ENCODE results near the gene PNMA6F.
"Not testable (repeated sequence)": the region's sequence is repeated elsewhere in the genome, so short reads cannot be mapped to it uniquely, and the experiment has no call there.

Gene PNMA6F

DNA sequence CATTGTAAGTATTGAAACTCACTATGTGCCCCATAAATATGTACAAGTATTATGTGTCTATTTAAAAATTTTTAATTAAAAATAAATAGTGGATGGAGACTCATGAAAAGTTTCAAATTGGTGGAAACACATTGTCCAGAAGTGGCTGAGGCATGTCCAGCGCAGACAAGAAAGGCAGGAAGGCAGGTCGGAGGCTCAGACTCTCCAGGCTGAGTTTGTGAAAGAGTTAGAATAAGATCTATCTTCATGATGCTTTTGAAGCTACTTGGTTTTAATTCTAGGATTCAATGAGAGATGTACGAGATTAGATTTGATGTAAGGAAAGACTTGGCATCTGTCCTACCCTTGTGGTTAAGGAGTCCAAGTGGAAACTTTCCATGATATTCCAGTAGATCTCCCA lies 19.8 kb downstream of the PNMA6F start:
- no peak for DNase-seq

DNA sequence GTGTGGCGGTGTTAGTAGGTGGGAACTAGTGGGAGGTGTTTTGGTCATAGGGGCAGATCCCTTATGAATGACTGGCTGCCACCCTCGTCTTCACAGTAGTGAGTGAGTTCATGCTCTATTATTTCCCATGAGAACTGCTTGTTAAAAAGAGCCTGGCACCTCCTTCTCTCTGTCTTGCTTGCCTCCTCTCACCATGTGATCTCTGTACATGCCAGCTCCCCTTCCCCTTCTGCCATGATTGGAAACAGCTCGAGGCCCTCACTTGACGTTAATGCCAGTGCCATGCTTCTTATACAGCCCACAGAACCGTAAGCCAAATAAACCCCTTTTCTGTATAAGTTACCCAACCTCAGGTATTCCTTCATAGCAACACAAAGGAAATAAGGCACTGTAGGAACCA lies 21.7 kb downstream of the PNMA6F start:
- DNase-seq = no peak

DNA sequence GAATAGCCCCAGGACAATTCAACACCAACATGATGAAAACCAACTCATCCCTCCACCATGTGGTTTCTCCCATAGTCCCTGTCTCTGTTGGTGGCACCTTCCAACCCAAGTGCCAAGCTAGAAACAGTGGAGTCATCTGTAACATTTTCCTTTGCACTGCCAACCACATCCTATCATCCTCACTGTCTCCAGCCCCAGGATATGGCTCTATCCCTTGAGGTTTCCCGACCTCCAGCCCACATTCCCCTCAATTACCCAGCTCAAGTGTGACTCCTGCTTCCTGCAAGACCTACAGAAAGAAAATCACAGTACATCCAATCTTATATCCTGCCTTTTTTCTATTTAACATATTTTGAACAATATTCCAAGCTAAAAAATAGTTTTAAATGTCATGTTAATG lies 24.2 kb downstream of the PNMA6F start:
- no peak for DNase-seq

DNA sequence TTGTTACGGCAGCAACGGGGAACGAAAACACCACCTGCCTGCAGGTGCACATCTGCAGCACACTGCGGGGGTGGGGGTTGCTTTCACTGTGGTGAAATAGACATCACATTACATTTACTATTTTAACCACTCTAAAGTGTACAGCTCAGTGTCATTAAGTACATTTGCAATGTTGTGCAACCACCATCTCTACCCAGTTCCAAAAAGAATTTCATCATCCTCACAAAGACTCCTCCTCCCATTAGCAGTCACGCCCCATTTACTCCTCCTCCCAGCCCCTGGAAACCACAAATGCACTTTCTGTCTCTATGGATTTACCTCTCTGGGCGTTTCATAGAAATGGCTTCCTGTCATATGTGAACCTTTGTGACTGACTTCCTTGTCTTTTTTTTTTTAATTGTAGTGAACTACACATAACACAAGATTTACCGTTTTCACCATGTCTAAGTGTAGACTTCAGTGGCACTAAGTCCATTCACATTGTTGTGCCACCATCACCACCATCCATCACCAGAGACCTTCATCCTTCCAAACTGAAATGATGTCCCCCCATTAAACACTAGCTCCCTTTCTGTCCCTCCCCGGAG lies 28.0 kb downstream of the PNMA6F start:
- not testable (repeated sequence) for DNase-seq

DNA sequence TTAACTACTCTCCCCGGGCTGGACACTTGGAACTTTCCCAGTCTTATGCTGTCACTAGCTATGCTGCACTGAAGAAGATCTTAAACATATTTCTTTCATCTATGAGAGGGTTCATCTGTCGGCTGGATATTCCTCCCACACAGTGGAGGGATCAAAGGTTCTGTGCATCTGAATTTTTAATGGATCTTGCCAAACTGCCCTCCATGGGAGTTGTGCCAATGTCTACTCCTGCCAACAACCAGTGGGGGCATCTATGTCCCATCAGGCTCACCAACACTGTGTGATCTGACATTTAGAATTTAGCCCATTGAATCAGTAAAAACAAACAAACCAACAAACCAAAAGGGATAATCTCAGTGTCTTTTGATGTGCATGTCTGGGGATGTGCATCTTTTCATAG lies 32.8 kb downstream of the PNMA6F start:
- DNase-seq = not testable (repeated sequence)

DNA sequence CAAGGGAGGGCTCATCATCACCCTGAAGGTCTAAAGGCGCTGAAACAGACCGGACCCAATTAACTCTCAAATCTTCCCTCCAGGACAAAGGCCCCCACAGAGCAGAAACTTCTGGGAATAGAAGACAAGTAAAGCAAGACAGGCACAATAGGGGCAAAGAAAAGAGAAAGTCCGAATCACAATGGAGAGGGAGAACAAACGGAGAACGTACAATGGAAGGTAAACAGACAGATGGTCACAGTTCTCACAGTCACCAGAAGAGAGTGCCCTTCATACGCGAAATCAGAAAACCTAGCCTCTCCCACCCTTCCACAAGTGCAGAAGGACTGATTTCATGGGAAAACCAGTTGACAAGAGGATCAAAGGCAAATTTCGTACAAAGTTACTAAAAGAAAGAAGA lies 35.9 kb downstream of the PNMA6F start:
- DNase-seq = not testable (repeated sequence)

DNA sequence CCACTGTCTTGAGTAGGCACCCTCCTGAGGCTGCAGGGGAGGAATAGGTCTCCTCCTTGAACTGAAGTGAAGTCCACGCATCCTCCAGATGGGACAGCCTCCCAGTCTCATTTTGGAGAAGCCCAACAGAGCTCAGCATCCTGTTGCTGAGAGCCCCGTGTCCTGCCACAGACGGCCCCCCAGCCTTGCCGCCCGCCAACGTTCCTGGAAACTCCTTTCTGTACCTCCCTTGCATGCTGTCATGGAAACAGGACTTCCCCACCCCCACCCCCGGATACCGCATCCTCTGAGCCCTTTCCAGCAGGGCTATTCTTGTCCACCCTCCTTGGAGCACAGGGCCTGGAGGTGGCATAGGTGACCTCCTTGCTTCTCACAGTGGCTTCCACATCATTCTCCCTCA lies 37.6 kb downstream of the PNMA6F start:
- DNase-seq = not testable (repeated sequence)

DNA sequence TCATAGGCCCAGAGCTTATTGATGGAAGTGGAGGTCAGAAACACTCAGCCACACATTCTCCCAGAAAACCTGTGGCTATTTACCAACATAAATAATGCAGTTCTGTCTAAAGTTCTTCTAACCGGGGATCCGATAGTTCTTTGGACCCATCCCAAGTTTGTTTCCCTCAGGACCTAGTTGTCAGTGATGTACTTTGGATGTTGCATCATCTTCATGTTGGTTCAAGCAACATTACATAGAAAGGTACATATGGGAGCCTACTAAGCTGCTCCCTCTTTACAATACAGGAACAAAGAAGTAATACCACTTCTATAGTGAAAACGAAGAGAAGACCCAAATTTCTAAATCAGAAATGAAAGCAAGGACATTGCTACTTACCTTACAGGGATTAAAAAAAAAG lies 39.8 kb downstream of the PNMA6F start:
- DNase-seq = not testable (repeated sequence)

DNA sequence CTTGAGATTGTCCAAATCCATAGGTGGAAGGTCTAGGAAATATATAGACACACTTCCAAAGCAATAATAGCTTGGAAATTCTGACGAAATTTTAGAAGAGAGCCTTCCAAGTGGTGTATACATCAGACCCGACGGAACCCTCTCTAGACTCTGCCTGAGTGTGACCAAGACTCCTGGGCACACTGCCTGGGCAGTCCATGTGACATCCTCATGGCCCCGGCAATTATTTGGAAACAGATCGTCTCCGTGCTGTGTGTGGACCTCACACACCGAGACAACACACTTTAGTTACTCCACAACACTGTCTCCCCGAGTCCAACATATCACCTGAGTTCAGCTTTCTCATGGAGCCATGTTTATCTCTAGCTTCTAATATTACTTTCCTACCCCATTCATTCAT lies 42.3 kb downstream of the PNMA6F start:
- not testable (repeated sequence) for DNase-seq

DNA sequence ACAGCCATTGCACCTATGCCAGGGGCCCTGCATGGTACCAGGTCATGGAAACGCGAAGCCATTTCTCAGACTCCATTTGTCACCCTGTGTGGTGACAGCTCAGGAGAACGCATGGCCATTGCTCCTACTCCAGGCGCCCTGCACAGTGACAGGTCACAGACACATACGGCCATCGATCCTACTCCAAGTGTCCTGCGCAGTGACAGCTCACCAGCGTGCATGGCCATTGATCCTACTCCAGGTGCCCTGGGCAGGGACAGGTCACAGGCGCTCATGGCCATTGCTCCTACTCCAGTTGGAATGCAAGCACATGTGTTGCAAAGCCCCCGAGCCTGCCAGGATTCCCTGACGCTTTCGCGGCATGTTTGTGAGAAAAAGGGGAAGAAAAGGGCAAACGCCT lies 45.5 kb downstream of the PNMA6F start:
- not testable (repeated sequence) for DNase-seq

DNA sequence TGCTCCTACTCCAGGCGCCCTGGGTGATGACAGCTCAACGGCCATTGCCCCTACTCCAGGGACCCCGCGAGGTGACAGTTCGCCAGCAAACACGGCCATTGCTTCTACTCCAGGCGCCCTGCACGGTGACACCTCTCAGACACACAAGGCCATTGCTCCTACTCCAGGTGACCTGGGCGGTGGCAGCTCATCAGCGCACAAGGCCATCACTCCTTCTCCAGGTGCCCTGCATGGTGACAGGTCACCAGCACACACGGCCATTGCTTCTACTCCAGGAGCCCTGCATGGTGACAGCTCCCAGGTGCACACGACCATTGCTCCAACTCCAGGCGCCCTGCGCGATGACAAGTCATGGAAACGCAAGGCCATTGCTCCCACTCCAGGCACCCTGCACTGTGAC lies 46.1 kb downstream of the PNMA6F start:
- not testable (repeated sequence) for DNase-seq

DNA sequence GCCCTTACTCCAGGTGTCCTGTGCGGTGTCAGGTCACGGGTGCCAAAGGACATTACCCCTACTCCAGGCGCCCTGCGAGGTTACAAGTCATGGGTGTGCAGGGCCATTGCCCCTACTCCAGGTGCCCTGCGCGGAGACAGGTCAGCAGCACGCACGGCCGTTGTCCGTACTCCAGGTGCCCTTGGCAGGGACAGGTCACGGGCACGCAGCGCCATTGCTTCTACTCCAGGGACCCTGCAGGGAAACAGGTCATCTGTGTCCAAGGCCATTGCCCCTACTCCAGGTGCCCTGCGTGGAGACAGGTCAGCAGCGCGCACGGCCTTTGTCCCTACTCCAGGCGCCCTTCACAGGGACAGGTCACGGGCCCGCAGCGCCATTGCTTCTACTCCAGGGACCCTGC lies 49.0 kb downstream of the PNMA6F start:
- not testable (repeated sequence) for DNase-seq

DNA sequence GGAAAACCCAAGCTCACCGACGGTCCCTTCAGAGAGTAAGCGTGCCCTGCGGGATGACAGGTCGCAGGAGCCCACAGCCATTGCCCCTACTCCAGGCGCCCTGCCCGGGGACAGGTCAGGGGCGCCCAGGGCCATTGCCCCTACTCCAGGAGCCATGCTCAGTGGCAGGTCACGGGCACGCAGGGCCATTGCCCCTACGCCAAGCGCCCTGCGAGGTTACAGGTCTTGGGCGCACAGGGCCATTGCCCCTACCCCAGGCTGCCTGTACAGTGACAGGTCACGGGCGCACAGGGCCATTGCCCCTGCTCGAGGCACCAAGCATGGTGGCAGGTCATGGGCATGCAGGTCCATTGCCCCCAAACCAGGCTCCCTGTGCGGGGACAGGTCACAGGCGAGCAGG lies 49.5 kb downstream of the PNMA6F start:
- DNase-seq = not testable (repeated sequence)
